GM12874 (cell line): ENCODE measurements around the gene GRID1.

Source experiments
- TF ChIP-seq, protein P1 (sequence below): IDR thresholded peaks from 2 replicates; pipeline ENCODE4 v1.5.1; 2011; ENCODE audit warnings: low read depth, mild to moderate bottlenecking, control low read depth, low read length, moderate library complexity; ENCODE audit not compliant: insufficient read depth

GRID1 gene

DNA sequence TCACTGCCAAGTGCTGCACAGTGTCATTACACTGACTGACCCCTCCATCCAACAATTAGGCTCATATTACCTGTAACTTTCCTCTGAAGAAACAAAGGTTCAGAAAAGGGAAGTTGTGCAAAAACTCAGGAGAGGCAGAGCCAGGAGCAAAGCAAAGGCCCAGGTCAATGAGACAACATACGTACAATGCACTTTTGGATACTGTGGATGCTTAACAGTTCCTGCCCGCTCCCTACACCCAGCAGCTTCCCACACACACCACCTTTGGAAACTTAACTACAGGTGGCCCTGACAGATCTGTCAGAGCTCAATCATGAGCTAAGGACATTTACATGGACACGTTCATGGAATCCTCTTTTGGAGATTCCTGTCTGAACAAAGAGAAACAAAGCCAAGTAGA is 515.9 kb downstream of the GRID1 start:
- TF ChIP-seq, protein P1, sequence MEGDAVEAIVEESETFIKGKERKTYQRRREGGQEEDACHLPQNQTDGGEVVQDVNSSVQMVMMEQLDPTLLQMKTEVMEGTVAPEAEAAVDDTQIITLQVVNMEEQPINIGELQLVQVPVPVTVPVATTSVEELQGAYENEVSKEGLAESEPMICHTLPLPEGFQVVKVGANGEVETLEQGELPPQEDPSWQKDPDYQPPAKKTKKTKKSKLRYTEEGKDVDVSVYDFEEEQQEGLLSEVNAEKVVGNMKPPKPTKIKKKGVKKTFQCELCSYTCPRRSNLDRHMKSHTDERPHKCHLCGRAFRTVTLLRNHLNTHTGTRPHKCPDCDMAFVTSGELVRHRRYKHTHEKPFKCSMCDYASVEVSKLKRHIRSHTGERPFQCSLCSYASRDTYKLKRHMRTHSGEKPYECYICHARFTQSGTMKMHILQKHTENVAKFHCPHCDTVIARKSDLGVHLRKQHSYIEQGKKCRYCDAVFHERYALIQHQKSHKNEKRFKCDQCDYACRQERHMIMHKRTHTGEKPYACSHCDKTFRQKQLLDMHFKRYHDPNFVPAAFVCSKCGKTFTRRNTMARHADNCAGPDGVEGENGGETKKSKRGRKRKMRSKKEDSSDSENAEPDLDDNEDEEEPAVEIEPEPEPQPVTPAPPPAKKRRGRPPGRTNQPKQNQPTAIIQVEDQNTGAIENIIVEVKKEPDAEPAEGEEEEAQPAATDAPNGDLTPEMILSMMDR = no peak

DNA sequence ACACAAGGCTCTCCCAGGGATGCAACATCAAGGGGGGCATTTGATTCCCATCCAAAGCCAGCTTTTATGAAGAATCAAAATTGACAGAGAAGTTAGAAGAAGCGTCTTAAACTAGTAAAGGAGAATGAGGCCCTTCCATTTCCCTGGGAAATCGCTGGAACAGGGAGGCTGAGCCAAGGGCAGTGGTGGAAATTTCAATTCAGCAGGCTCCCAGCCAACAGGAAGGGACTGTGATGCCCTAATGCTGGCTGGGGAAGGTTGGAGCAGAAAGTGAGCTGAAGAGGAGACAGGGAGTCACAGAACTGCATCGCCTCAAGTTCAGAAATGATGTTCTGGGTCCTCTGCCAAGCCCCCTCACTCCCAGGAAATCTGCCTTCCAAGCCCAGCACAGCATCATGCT is 517.3 kb downstream of the GRID1 start:
- TF ChIP-seq, protein P1 = no peak

DNA sequence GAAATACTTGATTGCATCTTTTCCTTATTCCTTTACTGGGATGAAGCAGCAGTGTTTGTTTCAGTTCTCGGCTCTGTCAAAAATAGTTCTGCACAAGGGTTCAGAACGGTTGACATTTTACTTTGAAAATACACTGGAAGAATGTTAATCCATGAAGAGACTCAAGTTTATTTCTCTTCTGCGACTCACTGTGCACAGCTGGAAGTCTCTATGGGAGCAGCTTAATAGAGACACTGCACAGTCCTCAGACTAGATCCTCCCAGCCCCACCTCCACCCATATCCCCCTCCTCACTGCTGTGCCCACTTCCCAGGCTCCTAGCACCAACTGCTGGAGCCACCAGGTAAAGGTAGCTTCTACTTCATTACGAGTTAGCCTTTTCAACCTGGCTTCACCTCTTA is 517.8 kb downstream of the GRID1 start:
- TF ChIP-seq, protein P1 = no peak

DNA sequence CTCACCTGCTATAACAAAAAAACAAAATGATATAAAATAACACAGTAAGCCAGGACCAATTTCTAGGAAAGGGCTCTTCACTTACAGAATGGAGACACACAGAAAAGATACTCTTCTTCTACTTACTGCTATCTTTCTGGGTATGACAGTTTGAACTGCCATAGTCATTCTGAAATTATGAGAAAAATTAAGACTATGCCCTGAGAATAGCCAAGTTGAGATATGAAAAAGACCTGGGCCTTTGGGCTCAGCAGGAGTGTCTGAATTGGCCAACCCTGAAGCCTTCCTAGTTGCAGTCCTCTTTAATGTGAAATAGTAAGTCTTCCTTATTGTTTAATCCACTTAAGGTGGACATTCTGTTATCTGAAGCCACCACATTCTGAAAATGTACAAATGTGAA is 519.5 kb downstream of the GRID1 start:
- TF ChIP-seq, protein P1 = no peak

DNA sequence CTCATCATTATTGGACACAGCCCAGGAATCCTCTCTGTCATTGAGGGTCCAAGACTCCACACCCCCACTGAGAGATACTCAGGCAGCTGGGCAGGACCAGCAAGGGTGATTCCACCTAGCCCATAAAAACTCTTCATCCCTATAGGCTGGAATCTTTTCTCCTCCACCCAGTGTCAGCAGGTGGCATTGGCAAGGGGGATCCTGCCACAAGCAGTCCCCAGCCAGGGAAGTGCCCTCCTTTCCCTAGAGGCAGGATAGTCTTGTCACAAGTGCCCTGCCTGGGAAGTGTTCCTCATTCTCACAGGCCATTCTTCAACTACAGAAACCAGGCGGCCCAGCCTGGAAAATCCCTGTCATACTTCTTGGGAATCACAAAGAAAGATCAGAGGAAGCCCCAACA is 533.6 kb downstream of the GRID1 start:
- TF ChIP-seq, protein P1 = no peak

DNA sequence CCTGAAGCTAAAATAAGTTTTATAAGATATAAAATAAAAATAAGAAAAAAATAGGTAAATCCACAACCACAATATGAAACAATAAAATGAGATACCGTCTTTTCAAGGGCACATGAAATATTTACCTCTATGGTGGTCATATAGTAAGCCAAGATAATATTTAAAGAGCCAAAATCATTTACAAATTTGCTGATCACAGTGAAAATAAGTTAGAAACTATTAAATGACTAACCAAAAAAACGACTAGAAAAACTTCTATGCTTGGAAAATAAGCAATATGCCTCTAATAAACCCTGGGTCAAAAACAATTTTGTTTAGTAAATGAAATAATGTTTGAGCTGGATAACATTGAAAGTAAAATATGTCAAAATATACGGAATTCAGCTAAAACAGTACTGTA is 535.2 kb downstream of the GRID1 start:
- TF ChIP-seq, protein P1 = no peak

DNA sequence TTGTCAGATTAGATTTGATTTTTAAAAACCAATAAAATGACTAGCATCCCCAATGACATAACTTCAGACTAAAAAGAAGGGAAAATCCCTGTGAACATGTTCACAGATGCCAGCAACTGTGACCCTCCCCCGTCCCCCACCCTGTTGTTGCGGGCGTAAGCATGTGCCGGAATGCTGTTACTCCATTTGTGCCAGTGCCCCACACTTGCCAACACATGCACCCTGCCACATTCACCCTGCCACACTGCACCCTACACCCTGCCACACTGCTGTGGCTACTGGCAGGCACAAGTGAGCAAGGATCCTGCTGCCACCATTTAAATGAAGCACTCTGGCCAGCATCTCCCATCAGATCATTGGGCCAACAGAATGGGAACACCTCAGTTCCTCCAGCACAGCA is 540.2 kb downstream of the GRID1 start:
- TF ChIP-seq, protein P1 = no peak

DNA sequence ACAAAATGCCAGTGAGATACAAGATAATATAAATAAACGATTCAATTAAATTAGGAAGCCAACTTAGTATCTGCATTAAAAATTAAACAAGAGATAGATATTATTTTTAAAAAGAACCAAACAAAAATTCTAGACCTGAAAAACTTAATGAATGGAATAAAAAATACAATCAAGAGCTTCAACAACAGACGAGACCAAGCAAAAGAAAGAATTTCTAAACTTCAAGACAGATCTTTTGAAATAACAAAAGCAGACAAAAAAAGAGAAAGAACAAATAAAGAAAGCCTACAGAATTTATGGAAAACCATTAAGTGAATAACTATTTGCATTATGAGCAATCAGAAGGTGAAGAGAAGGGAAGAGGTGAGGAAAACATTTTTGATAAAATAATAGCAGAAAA is 555.2 kb downstream of the GRID1 start:
- TF ChIP-seq, protein P1 = no peak
